Mesenchymal stem cell (in vitro differentiated cells and primary cell): Measurements from ENCODE around the gene DNAJC13.

ENCODE experiments used
- DNase-seq: peaks from one replicate; pipeline ENCODE4 v3.0.0-alpha.2; 2013
- H2AFZ ChIP-seq: one replicate; pipeline ENCODE4 v1.6.1; 2013; ENCODE audit warnings: low read depth, mild to moderate bottlenecking, control low read depth, inconsistent platforms, low read length, moderate library complexity
- H2AK5ac ChIP-seq: 2 replicates; pipeline ENCODE4 v1.6.1; 2013; ENCODE audit warnings: low read length, moderate library complexity, mild to moderate bottlenecking, inconsistent platforms; ENCODE audit not compliant: severe bottlenecking
- H2BK120ac ChIP-seq: one replicate; pipeline ENCODE4 v1.6.1; 2013; ENCODE audit warnings: low read depth, mild to moderate bottlenecking, inconsistent platforms, low read length, moderate library complexity
- H2BK12ac ChIP-seq, 2 experiments: one replicate each; pipeline ENCODE4 v1.6.1; 2013; ENCODE audit warnings: inconsistent platforms in 2 of 2, low read length in 2 of 2, mild to moderate bottlenecking in 2 of 2, moderate library complexity in 2 of 2, control low read depth in 1 of 2
- H2BK15ac ChIP-seq: one replicate; pipeline ENCODE4 v1.6.1; 2013; ENCODE audit warnings: mild to moderate bottlenecking, low read depth, inconsistent platforms; ENCODE audit not compliant: poor library complexity, severe bottlenecking
- H2BK5ac ChIP-seq: 2 replicates; pipeline ENCODE4 v1.6.1; 2013; ENCODE audit warnings: low read depth, mild to moderate bottlenecking, low read length, control low read depth, inconsistent platforms; ENCODE audit not compliant: poor library complexity, severe bottlenecking
- H3K14ac ChIP-seq, 2 experiments: one replicate each; pipeline ENCODE4 v1.6.1; 2013; ENCODE audit warnings: inconsistent platforms in 2 of 2, low read length in 2 of 2, control low read depth in 1 of 2, mild to moderate bottlenecking in 1 of 2, moderate library complexity in 1 of 2
- H3K18ac ChIP-seq, 2 experiments: one replicate each; pipeline ENCODE4 v1.6.1; 2013; ENCODE audit warnings: inconsistent platforms in 2 of 2, low read length in 2 of 2, control low read depth in 1 of 2, low read depth in 1 of 2, mild to moderate bottlenecking in 1 of 2
- H3K23ac ChIP-seq, 2 experiments: one replicate each; pipeline ENCODE4 v1.6.1; 2013; ENCODE audit warnings: inconsistent platforms in 2 of 2, low read length in 2 of 2, mild to moderate bottlenecking in 2 of 2, moderate library complexity in 2 of 2, control low read depth in 1 of 2
- H3K27ac ChIP-seq: 2 replicates; pipeline ENCODE4 v1.5.1; 2013; ENCODE audit warnings: mild to moderate bottlenecking, moderate library complexity, low read length, control low read depth, inconsistent platforms; ENCODE audit not compliant: poor library complexity, severe bottlenecking
- H3K27me3 ChIP-seq, 2 experiments: 2 replicates each; pipeline versions ENCODE4 v1.6.1 to v1.7.0; 2013; ENCODE audit warnings: low read length in 2 of 2, mild to moderate bottlenecking in 2 of 2, moderate library complexity in 2 of 2, control low read depth in 1 of 2, inconsistent platforms in 1 of 2; ENCODE audit not compliant: control insufficient read depth in 1 of 2, insufficient read depth in 1 of 2
- H3K36me3 ChIP-seq, 2 experiments: 2 replicates each; pipeline versions ENCODE4 v1.6.1 to v1.7.0; 2013; ENCODE audit warnings: low read length in 2 of 2, control low read depth in 1 of 2, inconsistent platforms in 1 of 2, low read depth in 1 of 2, mild to moderate bottlenecking in 1 of 2; ENCODE audit not compliant: insufficient read depth in 2 of 2, control insufficient read depth in 1 of 2
- H3K4ac ChIP-seq, 2 experiments: one replicate each; pipeline ENCODE4 v1.6.1; 2013; ENCODE audit warnings: inconsistent platforms in 2 of 2, low read length in 2 of 2, mild to moderate bottlenecking in 2 of 2, moderate library complexity in 2 of 2, control low read depth in 1 of 2, low read depth in 1 of 2
- H3K4me1 ChIP-seq: 2 replicates; pipeline ENCODE4 v1.6.1; 2013; ENCODE audit warnings: low read depth, low read length, control low read depth; ENCODE audit not compliant: control insufficient read depth, insufficient read depth
- H3K4me2 ChIP-seq: 2 replicates; pipeline ENCODE4 v1.6.1; 2013; ENCODE audit warnings: low read length, mild to moderate bottlenecking, inconsistent platforms; ENCODE audit not compliant: poor library complexity, severe bottlenecking
- H3K4me3 ChIP-seq, 2 experiments: 2 replicates each; pipeline versions ENCODE4 v1.5.1 to v1.7.0; 2013; ENCODE audit warnings: low read length in 2 of 2, mild to moderate bottlenecking in 2 of 2, control low read depth in 1 of 2, low read depth in 1 of 2; ENCODE audit not compliant: insufficient read depth in 1 of 2
- H3K79me1 ChIP-seq: replicated peaks from 2 replicates; pipeline ENCODE4 v1.6.1; 2013; ENCODE audit warnings: mild to moderate bottlenecking, control low read depth, low read length, inconsistent platforms; ENCODE audit not compliant: poor library complexity, severe bottlenecking
- H3K9ac ChIP-seq: 2 replicates; pipeline ENCODE4 v1.7.0; 2013; ENCODE audit warnings: mild to moderate bottlenecking, low read length, moderate library complexity
- H3K9me3 ChIP-seq: 2 replicates; pipeline ENCODE4 v1.7.0; 2013; ENCODE audit warnings: mild to moderate bottlenecking, low read length; ENCODE audit not compliant: control insufficient read depth
- H4K8ac ChIP-seq: one replicate; pipeline ENCODE4 v1.6.1; 2013; ENCODE audit warnings: inconsistent platforms, mild to moderate bottlenecking, low read length, moderate library complexity
- H4K91ac ChIP-seq: one replicate; pipeline ENCODE4 v1.6.1; 2013; ENCODE audit warnings: mild to moderate bottlenecking, low read length, inconsistent platforms
- WGBS: methylation state at CpG from one replicate; pipeline ENCODE4 v1.1.7; 2013; ENCODE audit warnings: mixed read lengths; 5-methylcytosine and 5-hydroxymethylcytosine counted together

Gene DNAJC13

DNA sequence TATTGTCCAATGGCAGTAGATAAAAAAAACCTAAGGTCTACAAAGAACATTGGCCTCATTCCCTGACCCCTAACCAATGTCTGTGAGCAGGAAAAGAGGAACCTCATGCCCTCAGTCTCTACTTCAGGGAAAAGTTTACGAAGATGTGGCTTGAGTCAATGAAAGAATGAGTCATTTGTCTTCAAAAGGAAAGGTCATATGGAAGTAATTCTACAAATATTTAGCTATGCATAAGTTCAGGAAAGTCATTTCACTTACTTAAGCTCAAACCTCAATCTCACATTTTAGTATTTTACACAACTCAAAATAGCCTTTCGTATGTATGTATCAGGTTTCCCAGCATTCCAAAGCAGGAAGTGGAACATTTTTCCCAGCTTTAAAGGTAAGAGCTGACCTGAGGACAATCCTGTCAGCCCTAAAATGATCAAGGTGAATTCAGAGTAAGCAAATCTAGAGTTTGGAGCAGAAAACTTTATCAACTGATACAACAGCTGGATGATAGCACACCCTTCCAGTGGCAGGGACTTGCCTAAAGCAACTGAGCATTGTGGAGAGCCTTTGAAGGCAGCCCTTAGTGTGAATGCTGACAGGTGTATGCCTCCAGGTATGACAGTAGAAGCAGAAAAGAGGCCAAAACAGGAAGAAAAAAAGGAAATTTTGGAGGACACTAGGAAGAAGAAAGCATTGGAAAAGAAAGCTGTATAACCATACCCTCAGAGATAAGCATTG, 125.9 kb downstream of the DNAJC13 start:
- H3K14ac ChIP-seq: no peak overlapping the region
- H3K4ac ChIP-seq: no peak overlapping the region
- H3K4me2 ChIP-seq: no peak overlapping the region
- 0% methylated on average over 2 of the region's 2 CpGs for WGBS
- H4K91ac ChIP-seq: no peak overlapping the region
- H3K4me1 ChIP-seq: peaks cover 4% of the 10 kb centered on the region
- no peaks in the 10 kb centered on the region for H3K27me3 ChIP-seq
- peak overlapping the region; percentile 64 for H3K9ac ChIP-seq
- H3K36me3 ChIP-seq: peaks cover 10 to 38% of the 10 kb centered on the region in 2 experiments
- H2BK12ac ChIP-seq: no peak overlapping the region
- H2BK15ac ChIP-seq: no peak overlapping the region
- H3K23ac ChIP-seq: no peak overlapping the region
- no peak overlapping the region for H2BK5ac ChIP-seq
- no peak overlapping the region for H2AFZ ChIP-seq
- H3K18ac ChIP-seq: peak overlapping the region; percentile 13 to 53
- DNase-seq: peak; percentile 92
- H2BK120ac ChIP-seq: no peak overlapping the region
- H3K4me3 ChIP-seq: no peak overlapping the region
- H4K8ac ChIP-seq: no peak overlapping the region
- peaks cover 3% of the 10 kb centered on the region for H3K79me1 ChIP-seq
- no peak overlapping the region for H2AK5ac ChIP-seq
- H3K27ac ChIP-seq: peak overlapping the region; percentile 93
- no peaks in the 10 kb centered on the region for H3K9me3 ChIP-seq

DNA sequence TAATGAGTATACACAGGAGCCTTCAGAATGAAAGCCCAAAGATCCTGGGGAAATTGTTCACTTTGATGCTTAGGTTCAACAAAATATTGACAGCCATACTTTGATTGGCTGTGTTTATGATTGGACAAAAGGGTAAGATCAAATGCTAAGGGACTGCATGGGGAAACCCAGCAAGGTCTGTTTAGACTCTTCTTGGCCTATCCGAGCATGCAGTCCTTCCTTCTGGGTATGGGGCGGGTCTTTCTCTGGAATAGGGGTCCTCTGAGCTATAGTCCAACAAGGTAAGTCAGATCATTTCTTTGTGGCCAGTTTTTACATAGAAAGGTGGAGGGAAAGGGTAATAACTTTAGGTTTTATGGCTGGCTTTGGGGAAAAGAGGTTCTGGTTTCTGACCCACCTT, 126.8 kb downstream of the DNAJC13 start:
- Histone ChIP-seq H3K23ac (no peak overlapping the region), H3K14ac (no peak overlapping the region), H4K91ac (no peak overlapping the region), H3K36me3 (peaks cover 10 to 29% of the 10 kb centered on the region in 2 experiments), H4K8ac (no peak overlapping the region), H3K27ac (no peak overlapping the region), H3K4me3 (no peak overlapping the region), H3K9ac (no peak overlapping the region), H3K4me1 (peaks cover 4% of the 10 kb centered on the region), H3K27me3 (no peaks in the 10 kb centered on the region), H3K9me3 (no peaks in the 10 kb centered on the region), H2BK12ac (no peak overlapping the region), H2AFZ (no peak overlapping the region), H2AK5ac (no peak overlapping the region), H3K18ac (no peak overlapping the region), H2BK15ac (no peak overlapping the region), H3K4me2 (no peak overlapping the region), H3K79me1 (peaks cover 3% of the 10 kb centered on the region), H2BK5ac (no peak overlapping the region), H3K4ac (no peak overlapping the region), H2BK120ac (no peak overlapping the region)
- 95% methylated on average over 2 of the region's 2 CpGs for WGBS
- no peak for DNase-seq

DNA sequence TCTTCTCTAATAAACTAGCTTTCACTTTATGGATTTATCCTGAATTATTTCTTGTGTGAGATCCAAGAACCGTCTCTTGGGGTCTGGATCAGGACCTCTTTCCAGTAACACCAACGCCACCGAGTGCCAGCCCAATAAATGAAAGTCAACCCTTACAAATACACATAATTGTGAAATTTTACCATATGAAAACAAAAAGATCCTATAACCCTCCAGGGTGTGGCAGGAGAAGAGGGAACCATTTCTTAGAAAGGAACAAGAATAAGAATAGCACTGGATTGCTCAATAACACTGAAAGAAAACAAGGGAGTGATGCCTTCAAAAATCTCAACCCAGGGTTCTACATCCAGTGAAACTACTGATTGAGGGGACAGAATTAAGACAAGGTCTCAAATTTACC, 128.2 kb downstream of the DNAJC13 start:
- H3K4me3 ChIP-seq: no peak overlapping the region
- H2BK120ac ChIP-seq: no peak overlapping the region
- no peak overlapping the region for H3K4ac ChIP-seq
- no peak overlapping the region for H3K4me2 ChIP-seq
- H4K91ac ChIP-seq: no peak overlapping the region
- no peak overlapping the region for H2BK5ac ChIP-seq
- no peak overlapping the region for H3K23ac ChIP-seq
- no peak overlapping the region for H2BK12ac ChIP-seq
- peaks cover 7% of the 10 kb centered on the region for H3K4me1 ChIP-seq
- H3K18ac ChIP-seq: no peak overlapping the region
- H3K27ac ChIP-seq: no peak overlapping the region
- no peak overlapping the region for H2AFZ ChIP-seq
- WGBS: 100% methylated on average over 1 of the region's 3 CpGs
- H3K9me3 ChIP-seq: no peaks in the 10 kb centered on the region
- H3K27me3 ChIP-seq: no peaks in the 10 kb centered on the region
- H3K36me3 ChIP-seq: peaks cover 5 to 16% of the 10 kb centered on the region in 2 experiments
- no peak overlapping the region for H2AK5ac ChIP-seq
- no peak overlapping the region for H3K14ac ChIP-seq
- H4K8ac ChIP-seq: no peak overlapping the region
- peaks cover 3% of the 10 kb centered on the region for H3K79me1 ChIP-seq
- H2BK15ac ChIP-seq: no peak overlapping the region
- H3K9ac ChIP-seq: no peak overlapping the region
- DNase-seq: no peak

DNA sequence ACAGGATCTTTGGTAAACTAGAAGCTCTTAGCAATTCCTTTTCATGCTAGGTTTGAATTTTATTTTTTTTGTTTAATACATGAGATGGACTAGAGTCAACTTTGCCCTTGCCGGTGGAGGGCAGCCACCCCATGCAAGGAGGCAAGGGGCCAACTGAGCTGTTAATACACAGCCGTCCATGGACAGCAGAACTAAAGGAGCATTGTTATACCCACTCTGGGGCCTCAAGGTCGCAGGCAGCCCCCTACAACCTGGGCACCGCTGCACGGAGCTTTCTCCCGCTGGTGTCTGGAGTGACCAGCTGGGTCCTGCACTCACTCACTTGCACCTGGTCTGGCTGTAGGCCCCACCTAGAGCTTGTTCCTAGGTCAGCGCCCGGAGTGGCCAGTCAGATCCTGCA, 131.9 kb downstream of the DNAJC13 start:
- H2BK15ac ChIP-seq: no peak overlapping the region
- H3K36me3 ChIP-seq: peaks cover 0 to 4% of the 10 kb centered on the region in 2 experiments
- H3K18ac ChIP-seq: no peak overlapping the region
- H3K9me3 ChIP-seq: no peaks in the 10 kb centered on the region
- no peak overlapping the region for H4K8ac ChIP-seq
- H3K9ac ChIP-seq: no peak overlapping the region
- H3K4me2 ChIP-seq: peak overlapping the region; percentile 6
- H3K4me1 ChIP-seq: peaks cover 6% of the 10 kb centered on the region
- no peak for DNase-seq
- no peak overlapping the region for H2AK5ac ChIP-seq
- no peak overlapping the region for H4K91ac ChIP-seq
- H2BK5ac ChIP-seq: no peak overlapping the region
- no peak overlapping the region for H3K27ac ChIP-seq
- no peak overlapping the region for H3K23ac ChIP-seq
- H2BK120ac ChIP-seq: no peak overlapping the region
- no peak overlapping the region for H2AFZ ChIP-seq
- no peak overlapping the region for H3K4ac ChIP-seq
- H2BK12ac ChIP-seq: no peak overlapping the region
- no peaks in the 10 kb centered on the region for H3K27me3 ChIP-seq
- H3K79me1 ChIP-seq: no peaks in the 10 kb centered on the region
- WGBS: 94% methylated on average over 8 of the region's 8 CpGs
- H3K14ac ChIP-seq: peak overlapping the region in 1 of 2 experiments; percentile 11
- peak overlapping the region in 1 of 2 experiments; percentile 7 for H3K4me3 ChIP-seq
